ENCODE results near the gene SLC34A3. TPM values are rescaled to one million over a fixed set of nuclear protein-coding genes. Genes with fewer than 3 reads are reported as not detected.

SLC34A3 gene
- total RNA-seq, 1 experiment from 2014 or later = not detected

- no peak for DNase-seq (ENCODE audit: unreplicated experiment)
- Mint-ChIP-seq H3K4me1 (ENCODE audit: insufficient read depth, unreplicated experiment) (peaks cover 18% of the 10 kb centered on the region), H3K27ac (ENCODE audit: low read depth, unreplicated experiment) (no peak overlapping the region), H3K27me3 (ENCODE audit: insufficient read depth, unreplicated experiment) (no peaks in the 10 kb centered on the region), H3K4me3 (ENCODE audit: unreplicated experiment) (peak overlapping the region; percentile 76), H3K36me3 (ENCODE audit: insufficient read depth, unreplicated experiment) (peaks cover 8% of the 10 kb centered on the region), H3K9me3 (ENCODE audit: unreplicated experiment) (no peaks in the 10 kb centered on the region)
- ChIA-PET POLR2A (interaction anchor here (1.5 to 3.6 kb wide), 4 partner anchors 11 to 70 kb away, joined by 5 to 43 read pairs (median 22); partner anchors contain the start of genes ANAPC2, CYSRT1, RNF224 and SSNA1), CTCF (interaction anchor here (0.6 to 1.3 kb wide), 4 partner anchors 17 to 711 kb away, joined by 3 to 7 read pairs (median 5); no protein-coding TSS in a partner anchor)
- TF ChIP-seq CTCF (IDR thresholded peaks at IDR 0.05; ENCODE audit: unreplicated experiment) = no peak
- intact Hi-C loops (cut with micrococcal nuclease) = no loop called here
- no TSS peak for BruUV-seq (replicated peaks)
Observed at GRCh38 chr9:137199411-137200121, 31.1 kb upstream of the SLC34A3 start.

- H3K36me3 Mint-ChIP-seq (ENCODE audit: insufficient read depth, unreplicated experiment) = peaks cover 8% of the 10 kb centered on the region
- peak within 1 kb of the TSS; percentile 76 for H3K4me3 Mint-ChIP-seq (ENCODE audit: unreplicated experiment)
- no peak for TF ChIP-seq CTCF (IDR thresholded peaks at IDR 0.05; ENCODE audit: unreplicated experiment)
- H3K27ac Mint-ChIP-seq (ENCODE audit: low read depth, unreplicated experiment) = no peak within 1 kb of the TSS
- peaks cover 12% of the 10 kb centered on the region for H3K4me1 Mint-ChIP-seq (ENCODE audit: insufficient read depth, unreplicated experiment)
- no peaks in the 10 kb centered on the region for H3K27me3 Mint-ChIP-seq (ENCODE audit: insufficient read depth, unreplicated experiment)
- H3K9me3 Mint-ChIP-seq (ENCODE audit: unreplicated experiment) = no peaks in the 10 kb centered on the region
- DNase-seq (ENCODE audit: unreplicated experiment) = peak; percentile 100
- BruUV-seq (replicated peaks) = no TSS peak
- ChIA-PET CTCF (interaction anchor here (0.6 to 1.0 kb wide), 4 partner anchors 10 to 154 kb away, joined by 3 to 4 read pairs (median 4); no protein-coding TSS in a partner anchor), POLR2A (interaction anchor here (0.5 to 5.3 kb wide), 17 partner anchors 8 to 174 kb away, joined by 3 to 73 read pairs (median 4); partner anchors contain the start of genes ANAPC2, CYSRT1, MAN1B1 and NELFB)
- intact Hi-C loops (cut with micrococcal nuclease) = no loop called here
Observed at GRCh38 chr9:137200311-137201204, 30.1 kb upstream of the SLC34A3 start, which contains the start of gene TPRN. Gene TPRN (minus strand): TSS chr9:137200741. CDS start chr9:137200711, 30 bp downstream.

- Mint-ChIP-seq H3K36me3 (ENCODE audit: insufficient read depth, unreplicated experiment) (peaks cover 8% of the 10 kb centered on the region), H3K27ac (ENCODE audit: low read depth, unreplicated experiment) (no peak overlapping the region), H3K9me3 (ENCODE audit: unreplicated experiment) (no peaks in the 10 kb centered on the region), H3K4me1 (ENCODE audit: insufficient read depth, unreplicated experiment) (peaks cover 11% of the 10 kb centered on the region), H3K27me3 (ENCODE audit: insufficient read depth, unreplicated experiment) (no peaks in the 10 kb centered on the region), H3K4me3 (ENCODE audit: unreplicated experiment) (peak overlapping the region; percentile 73)
- TF ChIP-seq CTCF (IDR thresholded peaks at IDR 0.05; ENCODE audit: unreplicated experiment) = no peak
- intact Hi-C loops (cut with micrococcal nuclease) = no loop called here
- ChIA-PET POLR2A (interaction anchor here (0.5 to 5.3 kb wide), 16 partner anchors 9 to 115 kb away, joined by 3 to 73 read pairs (median 4); partner anchors contain the start of genes ANAPC2, CYSRT1, MAN1B1 and NELFB), CTCF (interaction anchor here (0.7 to 1.0 kb wide), 4 partner anchors 11 to 74 kb away, joined by 3 to 4 read pairs (median 3); no protein-coding TSS in a partner anchor)
- no TSS peak for BruUV-seq (replicated peaks)
- no peak for DNase-seq (ENCODE audit: unreplicated experiment)
Observed at GRCh38 chr9:137201205-137201868, 29.4 kb upstream of the SLC34A3 start.

Measured in MCF 10A (cell line).